Colonic mucosa (tissue), 4 donors: Measurements from ENCODE around the gene AP1AR. TPM values are rescaled to one million over a fixed set of nuclear protein-coding genes. Genes with fewer than 3 reads are reported as not detected.
"Not testable (repeated sequence)": the region's sequence is repeated elsewhere in the genome, so short reads cannot be mapped to it uniquely, and the experiment has no call there.

Experiments
- DNase-seq: peaks from one replicate; pipeline ENCODE4 v3.0.0-alpha.2; 2020
- H3K27ac ChIP-seq: fragments of 200-600 bp; one replicate; pipeline ENCODE4 v1.8.0; 2021
- H3K27me3 ChIP-seq: fragments of 200-600 bp; one replicate; pipeline ENCODE4 v1.8.0; 2021
- H3K36me3 ChIP-seq: fragments of 200-600 bp; one replicate; pipeline ENCODE4 v1.8.0; 2021
- H3K4me1 ChIP-seq: fragments of 200-600 bp; one replicate; pipeline ENCODE4 v1.8.0; 2021; ENCODE audit warnings: mild to moderate bottlenecking
- H3K4me3 ChIP-seq: fragments of 200-600 bp; one replicate; pipeline ENCODE4 v1.8.0; 2021
- H3K9ac ChIP-seq, 2 donors: one replicate each; pipeline ENCODE4 v1.7.0; 2013; ENCODE audit warnings: control low read depth in 2 of 2, low read depth in 2 of 2, low read length in 2 of 2
- H3K9me3 ChIP-seq: fragments of 200-600 bp; one replicate; pipeline ENCODE4 v1.8.0; 2021
- CTCF ChIP-seq: fragments of 200-600 bp; IDR thresholded peaks from one replicate; pipeline ENCODE4 v1.8.0; 2022; ENCODE audit warnings: antibody characterized with exemption, mild to moderate bottlenecking
- intact Hi-C: fragments of 100-400 bp; cut with DNase I; formaldehyde crosslinking; loops from one replicate; pipeline ENCODE4 v1.14.1; 2022
- total RNA-seq, 2 donors: library from RNA; stranded (reverse); fragmentation: NEBNext Ultra II Directional in 1 of 2; extraction: Animal tissue kit (Norgen Biotek cat#: 25700) in 1 of 2; gene quantifications; one replicate each; pipeline ENCODE4 v1.2.1, GENCODE V29; 2021
- donor health status: healthy.
- donor health status: DM: no; HTN: no; CAD: no.
- donor health status: DM: no; HTN: no; CAD: no.

Gene AP1AR
- total RNA-seq, 2 donors from 2014 or later, result 27.9 to 42.4 TPM

- no peak overlapping the region for H3K27ac ChIP-seq
- no peak for DNase-seq
- H3K27me3 ChIP-seq, result no peaks in the 10 kb centered on the region
- intact Hi-C loops, result no loop called here
- H3K36me3 ChIP-seq, result no peaks in the 10 kb centered on the region
- TF ChIP-seq CTCF, result no peak
- H3K4me3 ChIP-seq, result no peak overlapping the region
- no peak overlapping the region for H3K9ac ChIP-seq
- H3K4me1 ChIP-seq, result no peaks in the 10 kb centered on the region
- no peaks in the 10 kb centered on the region for H3K9me3 ChIP-seq
Observed at GRCh38 chr4:112299721-112300120, 68.1 kb downstream of the AP1AR start.

GRCh38 chr4:112302320-112303274, 71.0 kb downstream of the AP1AR start:
- Histone ChIP-seq H3K27me3 (no peaks in the 10 kb centered on the region), H3K9ac (no peak overlapping the region), H3K36me3 (no peaks in the 10 kb centered on the region), H3K27ac (no peak overlapping the region), H3K4me3 (no peak overlapping the region), H3K9me3 (no peaks in the 10 kb centered on the region), H3K4me1 (no peaks in the 10 kb centered on the region)
- no peak for TF ChIP-seq CTCF
- intact Hi-C loops, result no loop called here
- no peak for DNase-seq

- H3K27ac ChIP-seq, DNase-seq, H3K9ac ChIP-seq, H3K4me3 ChIP-seq, H3K27me3 ChIP-seq, intact Hi-C loops, H3K36me3 ChIP-seq, H3K4me1 ChIP-seq, H3K9me3 ChIP-seq: not testable (repeated sequence)
Observed at GRCh38 chr4:112305477-112305876, 73.9 kb downstream of the AP1AR start.

GRCh38 chr4:112309263-112309791, 77.7 kb downstream of the AP1AR start:
- H3K4me3 ChIP-seq, H3K9me3 ChIP-seq, intact Hi-C loops, H3K4me1 ChIP-seq, H3K9ac ChIP-seq, H3K36me3 ChIP-seq, H3K27ac ChIP-seq, DNase-seq, H3K27me3 ChIP-seq: not testable (repeated sequence)

- Histone ChIP-seq H3K27me3 (no peaks in the 10 kb centered on the region), H3K9ac (no peak overlapping the region), H3K27ac (no peak overlapping the region), H3K36me3 (no peaks in the 10 kb centered on the region), H3K9me3 (no peaks in the 10 kb centered on the region), H3K4me3 (no peak overlapping the region), H3K4me1 (no peaks in the 10 kb centered on the region)
- DNase-seq, result no peak
- intact Hi-C loops, result no loop called here
- no peak for TF ChIP-seq CTCF
Observed at GRCh38 chr4:112311516-112311915, 79.9 kb downstream of the AP1AR start.

- DNase-seq, result no peak
- no peak overlapping the region for H3K4me3 ChIP-seq
- H3K9me3 ChIP-seq, result no peaks in the 10 kb centered on the region
- no peak overlapping the region for H3K9ac ChIP-seq
- H3K36me3 ChIP-seq, result no peaks in the 10 kb centered on the region
- no peak for TF ChIP-seq CTCF
- no peak overlapping the region for H3K27ac ChIP-seq
- no peaks in the 10 kb centered on the region for H3K4me1 ChIP-seq
- no peaks in the 10 kb centered on the region for H3K27me3 ChIP-seq
- intact Hi-C loops, result no loop called here
Observed at GRCh38 chr4:112312610-112313239, 81.1 kb downstream of the AP1AR start.
